COR-L47 (cell line): ENCODE results near the gene CLTCL1.
A peak's percentile ranks its signal among the peaks of the same experiment; 100 is the strongest.

Source experiments
- DNase-seq: peaks from one replicate; lab custom pipeline; 2025; lab: John Stamatoyannopoulos, UW

CLTCL1 gene

DNA sequence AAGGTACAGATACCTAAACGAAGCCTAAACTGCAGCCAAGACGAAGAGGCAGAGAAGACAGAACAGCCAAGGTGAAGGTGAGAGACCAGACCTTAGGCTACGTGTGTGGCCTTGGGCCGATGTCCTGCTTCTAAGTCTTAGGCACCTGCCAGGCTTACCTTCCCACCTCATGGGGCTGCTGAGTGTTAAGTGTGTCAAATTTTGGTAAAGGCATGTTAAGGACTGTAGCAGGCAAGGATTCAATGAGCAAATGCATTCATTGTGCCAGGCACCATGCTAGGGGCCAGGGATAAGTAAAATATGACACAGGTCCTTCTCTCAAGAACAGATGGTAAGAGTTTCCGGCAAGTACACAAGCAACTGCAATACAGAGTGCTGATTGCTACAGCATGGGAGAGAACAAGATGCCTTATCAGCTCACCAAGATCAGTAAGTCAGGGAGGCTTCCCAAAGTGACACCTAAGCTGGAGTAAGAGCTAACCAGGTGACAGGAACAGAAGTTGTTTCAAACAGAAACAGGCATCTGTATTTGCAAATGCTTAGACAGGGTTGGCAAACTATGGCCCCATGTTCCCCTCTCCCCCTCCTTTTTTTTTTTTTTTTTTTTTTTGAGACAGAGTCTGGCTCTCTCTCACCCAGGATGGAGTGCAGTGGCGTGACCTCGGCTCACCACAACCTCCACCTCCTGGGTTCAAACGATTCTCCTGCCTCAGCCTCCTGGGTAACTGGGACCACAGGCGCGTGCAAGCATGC, 46.7 kb downstream of the CLTCL1 start:
- no peak for DNase-seq

DNA sequence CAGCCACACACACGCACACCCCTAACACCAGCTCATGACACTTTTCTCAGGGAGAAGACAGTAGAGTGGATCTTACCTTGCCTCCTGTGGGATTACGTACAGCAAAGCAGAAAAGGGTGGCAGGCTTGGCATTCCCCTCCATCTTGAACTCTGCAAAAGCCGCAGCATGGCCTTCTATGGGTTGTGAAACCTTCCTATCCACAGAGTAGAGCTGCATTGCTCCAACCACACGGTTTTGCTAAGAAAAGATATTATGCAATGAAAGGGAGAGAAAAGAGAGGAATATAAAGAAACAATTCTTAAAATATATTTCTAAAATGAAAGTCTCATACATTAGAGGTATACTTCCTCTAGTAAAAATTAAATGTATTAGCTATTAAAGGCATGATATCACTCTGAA, 48.8 kb downstream of the CLTCL1 start:
- no peak for DNase-seq

DNA sequence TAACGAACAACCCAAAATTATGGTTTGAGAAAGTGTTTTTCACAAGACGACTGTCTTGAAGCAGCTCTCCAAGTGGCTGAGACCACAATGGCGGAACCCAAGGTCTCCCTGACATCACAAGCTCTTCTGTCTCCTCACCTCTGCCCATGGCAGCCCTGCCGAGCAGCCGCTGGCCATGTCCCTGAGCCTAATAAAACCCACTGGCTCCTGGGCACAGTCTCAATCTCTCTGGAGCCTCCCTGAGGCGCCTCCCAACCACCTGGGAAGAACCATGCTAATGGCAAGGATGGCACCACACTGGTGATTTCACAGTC, 50.0 kb downstream of the CLTCL1 start:
- DNase-seq = no peak

DNA sequence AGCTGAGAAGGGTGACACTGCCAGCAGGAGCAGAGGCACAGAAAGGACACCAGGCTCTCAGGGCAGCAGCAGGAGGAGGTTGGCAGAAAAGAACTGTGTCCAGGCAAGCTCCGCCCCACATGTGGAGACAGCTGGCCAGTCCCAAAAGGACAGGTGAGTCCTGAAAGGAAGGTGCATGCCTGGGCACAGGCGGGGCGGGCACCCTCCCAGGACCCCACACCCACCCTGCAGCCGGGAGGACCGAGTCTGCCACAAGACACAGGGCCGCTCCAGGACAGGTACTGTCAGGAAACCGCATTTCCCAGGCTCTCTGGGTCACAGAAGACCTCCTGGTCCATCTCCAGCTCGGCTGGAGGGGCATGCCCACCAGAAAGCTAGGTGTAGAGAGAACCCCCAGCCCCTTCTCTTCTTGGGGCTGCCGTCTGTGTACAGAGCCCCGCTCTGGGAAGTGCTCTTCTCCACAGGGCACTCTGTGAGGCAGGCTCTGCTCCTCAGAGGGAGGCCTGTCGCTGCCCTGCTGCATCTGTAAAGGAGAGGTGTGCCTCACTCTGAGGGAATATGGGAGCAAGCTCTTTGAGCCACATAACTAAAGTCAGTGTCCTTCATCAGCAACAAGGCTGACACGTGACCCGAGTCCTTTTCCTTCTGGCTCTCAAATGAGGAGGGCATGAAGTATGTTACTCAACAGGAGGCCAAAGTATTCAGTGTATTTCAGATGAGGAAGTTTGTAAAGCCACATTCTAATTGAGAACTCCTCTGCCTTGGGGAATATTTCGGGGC, 50.5 kb downstream of the CLTCL1 start:
- DNase-seq = no peak

DNA sequence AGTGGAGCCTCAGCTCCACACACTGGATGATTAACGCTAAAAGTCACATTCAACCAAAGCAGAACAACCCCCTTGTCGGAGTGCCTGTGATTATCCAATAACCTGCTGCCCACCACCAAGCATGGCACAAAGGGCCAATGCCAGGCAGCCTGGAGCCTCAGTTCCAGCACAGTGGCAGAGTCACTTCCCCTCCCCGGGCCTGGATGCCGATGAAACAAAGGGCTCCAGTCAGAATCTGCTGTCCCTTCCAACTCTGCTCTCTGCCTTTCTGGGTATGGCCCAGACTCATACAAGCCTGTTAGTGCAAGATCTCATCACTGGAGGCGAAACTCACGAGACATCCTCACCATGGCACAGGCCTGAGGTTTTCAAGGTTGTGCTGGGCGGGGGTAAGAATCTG, 52.1 kb downstream of the CLTCL1 start:
- no peak for DNase-seq

DNA sequence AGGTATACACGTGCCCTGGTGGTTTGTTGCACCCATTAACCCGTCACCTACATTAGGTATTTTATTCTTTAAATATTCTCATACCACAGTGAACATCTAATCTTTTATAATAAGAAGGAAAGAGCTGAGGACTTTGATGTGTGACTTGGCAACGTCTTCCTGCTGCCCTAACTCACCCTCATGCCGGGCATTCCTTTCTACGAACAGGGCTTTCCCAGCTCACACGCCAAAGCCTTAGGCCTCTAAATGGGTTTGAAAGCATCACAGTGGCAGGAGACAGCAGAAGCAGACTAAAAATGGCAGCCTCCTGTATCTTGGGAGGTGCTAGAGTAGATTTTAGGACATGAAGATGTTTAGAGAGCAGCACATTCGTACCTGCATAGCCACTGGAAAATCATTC, 52.6 kb downstream of the CLTCL1 start:
- DNase-seq = no peak

DNA sequence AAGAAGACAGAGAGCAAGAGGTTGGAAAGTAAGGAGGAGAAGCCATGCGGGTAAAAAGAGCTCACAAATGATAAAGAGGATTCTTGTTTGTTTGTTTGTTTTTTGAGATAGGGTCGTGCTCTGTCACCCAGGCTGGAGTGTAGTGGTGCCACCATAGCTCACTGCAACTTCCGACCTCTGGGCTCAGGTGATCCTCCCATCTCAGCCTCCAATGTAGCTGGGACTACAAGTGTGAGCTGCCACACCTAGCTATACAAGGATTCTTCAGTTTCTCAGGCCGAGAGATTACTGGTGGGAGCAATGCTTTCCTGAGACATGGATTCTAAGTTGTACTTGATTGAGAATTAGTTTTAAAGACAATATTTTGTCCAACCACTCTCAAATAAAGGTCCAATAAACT, 55.6 kb downstream of the CLTCL1 start:
- DNase-seq = no peak

DNA sequence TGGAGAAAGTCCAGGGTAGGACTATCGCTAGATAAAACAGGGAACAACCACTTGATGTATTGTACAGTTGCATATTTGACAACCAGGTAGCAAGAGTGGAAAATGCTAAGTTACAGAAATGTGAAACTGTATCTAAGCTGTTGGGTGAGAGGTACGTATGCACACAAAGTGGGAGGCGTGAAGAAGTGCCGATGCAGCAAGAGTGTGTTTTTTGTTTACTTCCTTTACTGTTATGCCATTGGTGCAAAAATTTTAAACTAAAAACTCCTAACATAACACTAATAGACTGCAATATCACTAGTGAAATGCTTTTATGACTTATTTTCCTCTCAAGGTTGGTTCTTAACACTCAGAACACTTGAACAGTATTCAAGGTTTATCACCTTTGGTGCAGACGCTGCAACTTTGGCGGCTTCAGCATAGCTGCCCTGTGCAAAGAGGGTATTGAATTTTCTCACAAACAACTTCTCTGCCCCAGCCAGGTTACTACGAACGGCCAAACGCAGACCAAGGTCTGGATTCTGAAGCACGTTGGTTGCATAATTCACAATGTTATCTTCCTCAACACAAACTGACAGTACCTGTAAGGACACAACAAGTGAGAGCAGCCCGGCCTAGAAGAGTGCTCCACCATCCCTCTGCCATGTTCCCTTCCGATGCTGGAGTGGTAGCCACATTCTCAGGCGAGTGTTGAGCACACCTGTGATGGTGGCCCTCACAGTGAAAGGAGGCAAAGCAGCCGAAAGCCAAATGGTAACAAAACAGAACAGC, 57.2 kb downstream of the CLTCL1 start:
- no peak for DNase-seq

DNA sequence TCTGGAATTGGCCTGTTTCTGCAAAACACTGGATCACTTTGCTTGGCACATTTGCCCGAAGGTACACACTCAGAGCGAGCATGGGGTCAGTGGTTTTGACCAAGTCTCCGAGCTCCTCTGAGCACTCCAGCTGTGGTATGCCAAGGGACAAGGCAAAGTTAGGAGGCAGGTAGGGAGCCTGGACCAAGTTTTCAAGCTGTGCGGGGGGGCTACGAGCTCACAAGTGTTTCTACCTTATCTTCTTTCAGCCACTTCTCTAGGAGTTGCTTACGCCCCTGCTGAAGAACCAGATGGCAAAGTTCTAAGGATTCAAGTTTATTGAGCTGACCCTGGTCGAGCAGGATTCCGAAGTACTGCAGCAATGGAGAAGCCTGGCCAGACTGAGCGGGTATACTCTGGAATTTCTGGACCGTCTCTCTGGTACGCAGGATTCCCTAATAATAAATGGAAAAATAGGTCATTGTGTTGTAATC, 58.3 kb downstream of the CLTCL1 start:
- DNase-seq = no peak

DNA sequence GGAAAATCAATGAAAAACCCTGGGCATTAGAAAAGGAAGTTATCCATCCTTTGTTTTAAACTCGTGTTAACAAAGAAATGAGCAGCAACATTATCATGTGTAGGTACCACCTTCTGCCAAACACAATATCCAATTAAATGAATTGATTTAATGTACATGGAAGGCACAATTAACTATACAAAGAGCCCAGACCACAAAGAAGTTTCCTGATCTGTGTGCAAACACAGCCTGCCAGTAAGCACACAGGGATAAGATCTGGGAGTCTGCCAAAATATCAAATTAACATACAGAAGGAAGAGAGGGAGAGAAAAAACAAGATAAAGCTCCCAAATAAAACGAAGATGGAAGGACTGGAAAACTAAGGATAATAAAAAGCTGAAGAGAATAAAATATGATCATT, 58.9 kb downstream of the CLTCL1 start:
- DNase-seq = peak; percentile 90

DNA sequence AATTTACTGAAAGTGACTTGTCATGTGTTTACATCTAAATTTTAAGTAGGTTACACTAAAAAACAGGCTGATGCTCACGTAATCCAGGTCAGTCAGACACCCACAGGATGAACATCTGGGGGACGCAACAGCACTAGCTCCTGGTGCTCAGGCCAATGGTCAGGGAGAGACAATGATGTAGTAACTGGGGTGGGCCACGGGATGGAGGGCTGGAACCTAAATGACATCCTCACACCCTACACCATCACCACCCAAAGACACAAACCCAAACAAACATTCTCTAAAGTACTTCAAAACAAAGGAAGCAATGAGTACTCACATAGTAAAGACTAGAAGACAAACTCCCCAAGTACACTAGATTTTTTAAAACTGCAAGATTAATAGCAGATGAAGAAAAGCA, 59.5 kb downstream of the CLTCL1 start:
- peak; percentile 30 for DNase-seq

DNA sequence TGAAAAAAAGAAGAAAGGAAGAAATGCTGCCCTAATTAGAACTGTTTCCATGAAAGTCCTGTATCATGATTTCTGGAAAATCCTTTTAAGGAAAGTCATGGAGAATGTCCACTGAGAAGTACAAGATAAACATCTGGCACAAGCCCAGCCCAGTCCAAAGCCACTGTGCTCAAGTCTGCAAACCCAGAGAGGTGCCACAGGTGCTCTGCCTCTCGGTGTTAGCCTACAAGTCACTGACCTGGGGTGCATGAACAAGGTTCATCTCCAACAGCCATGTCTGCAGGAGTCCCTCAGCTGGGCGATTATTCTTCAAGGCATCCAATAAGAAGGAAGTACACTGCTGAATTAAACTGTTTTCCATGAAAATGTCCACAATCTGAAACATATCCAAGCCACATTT, 61.9 kb downstream of the CLTCL1 start:
- no peak for DNase-seq

DNA sequence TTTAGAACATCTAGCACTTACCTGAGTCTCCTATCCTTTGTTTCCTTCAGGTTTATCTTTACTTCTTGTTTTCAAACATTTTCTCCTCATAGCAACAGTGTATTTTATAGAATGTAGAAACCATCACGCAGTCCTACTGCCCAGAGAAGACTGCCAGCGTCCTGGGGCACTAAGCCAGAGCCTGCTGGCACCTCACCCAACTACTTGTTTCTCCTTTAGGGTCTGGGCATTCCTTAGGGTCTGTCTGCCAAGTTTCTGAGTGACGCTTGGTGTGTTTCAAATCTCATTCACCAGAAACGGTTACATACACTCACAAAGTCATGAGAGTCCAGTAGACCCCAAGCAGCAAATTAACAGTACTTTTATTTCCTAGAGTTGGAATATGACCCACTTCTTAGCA, 63.3 kb downstream of the CLTCL1 start:
- no peak for DNase-seq

DNA sequence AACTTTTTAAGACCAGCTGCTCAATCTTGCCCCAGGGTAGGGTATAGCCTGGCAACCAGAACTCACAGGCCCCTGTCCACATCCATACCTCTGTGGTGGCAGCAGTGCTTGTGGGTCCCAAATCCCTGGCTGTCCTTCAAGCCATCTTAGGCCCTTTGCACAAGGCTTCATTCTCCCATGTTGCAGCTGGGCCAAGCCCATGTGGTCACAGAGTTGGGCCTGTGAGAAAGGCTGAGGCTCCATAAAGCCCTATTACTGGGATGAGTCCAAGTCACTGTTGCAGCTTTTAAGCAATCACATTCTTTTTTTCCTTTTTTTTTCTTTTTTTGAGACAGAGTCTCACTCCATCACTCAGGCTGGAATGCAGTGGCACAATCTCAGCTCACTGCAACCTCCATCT, 65.1 kb downstream of the CLTCL1 start:
- DNase-seq = no peak

DNA sequence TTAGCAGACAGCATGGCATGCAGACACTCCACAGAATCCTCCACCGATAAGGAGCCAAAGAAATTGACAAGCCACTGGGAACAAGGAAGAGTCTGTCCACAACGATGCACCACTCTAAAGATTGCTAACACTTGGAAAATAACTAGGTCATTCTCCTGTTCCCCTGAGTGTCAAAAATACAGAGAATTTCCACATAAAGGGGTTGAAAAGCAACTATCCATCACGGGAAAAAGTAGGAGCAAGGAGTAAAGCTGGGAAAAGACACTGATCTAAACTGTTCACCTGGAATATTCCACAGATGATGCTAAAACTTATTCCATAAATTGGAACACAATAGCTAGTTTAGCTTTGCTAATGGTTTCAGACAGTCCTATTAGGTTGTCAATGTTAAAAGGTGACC, 66.0 kb downstream of the CLTCL1 start:
- no peak for DNase-seq

DNA sequence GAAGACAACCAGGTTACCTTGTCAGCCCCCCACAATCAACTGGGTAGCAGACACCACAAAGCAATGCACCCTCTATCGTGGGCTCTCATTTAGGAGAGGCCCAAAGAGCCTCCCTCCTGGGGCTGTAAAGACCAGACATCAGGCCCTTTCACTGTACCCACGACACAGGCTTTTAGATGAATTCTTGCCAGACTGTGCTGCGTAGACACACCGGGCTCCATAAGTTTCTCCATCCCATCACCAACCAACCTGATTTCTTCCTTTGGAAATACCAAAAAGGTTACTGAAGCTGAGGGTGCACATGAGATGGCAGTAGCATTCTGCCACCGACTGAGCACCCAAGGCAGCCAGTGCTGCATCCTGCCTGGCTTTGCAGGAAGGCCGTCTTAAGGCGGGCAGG, 66.5 kb downstream of the CLTCL1 start:
- no peak for DNase-seq

DNA sequence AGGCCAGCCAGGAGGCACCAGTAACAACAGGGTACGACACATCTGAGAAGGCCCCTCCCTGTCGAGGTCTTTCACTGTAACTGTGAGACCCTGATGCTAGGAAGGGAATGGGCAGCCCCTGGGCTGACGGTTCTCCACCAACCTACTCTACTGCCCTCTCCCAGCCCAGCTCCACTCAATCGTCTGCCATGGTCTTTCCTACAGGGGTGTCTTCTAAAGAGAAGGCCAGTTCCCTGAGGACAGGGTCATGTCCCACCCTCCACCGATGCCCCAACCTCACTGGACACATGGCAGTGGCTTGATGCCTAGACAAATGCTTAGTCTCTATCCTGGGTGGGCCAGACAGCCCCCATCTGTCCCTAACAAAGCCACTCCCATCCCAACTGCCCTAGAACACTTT, 67.0 kb downstream of the CLTCL1 start:
- DNase-seq = no peak

DNA sequence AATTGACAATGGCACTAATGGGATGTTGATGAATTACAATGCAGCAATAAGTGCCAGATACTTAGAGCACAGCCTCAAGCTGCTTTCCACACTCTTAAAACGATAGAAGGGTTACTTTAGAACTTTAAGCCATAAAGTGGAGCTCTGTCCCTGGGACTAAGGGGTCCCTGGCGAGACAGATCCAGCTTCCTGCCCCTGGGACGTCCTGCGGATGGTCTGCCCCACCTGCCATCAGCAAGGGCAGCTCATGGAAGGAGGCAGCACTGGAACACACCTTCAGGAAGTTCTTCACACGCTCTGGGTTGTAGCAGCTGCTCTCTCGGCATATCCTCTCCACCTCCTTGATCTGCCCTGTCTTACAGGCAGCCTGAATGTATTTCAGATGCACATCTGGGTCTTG, 67.9 kb downstream of the CLTCL1 start:
- DNase-seq = no peak

DNA sequence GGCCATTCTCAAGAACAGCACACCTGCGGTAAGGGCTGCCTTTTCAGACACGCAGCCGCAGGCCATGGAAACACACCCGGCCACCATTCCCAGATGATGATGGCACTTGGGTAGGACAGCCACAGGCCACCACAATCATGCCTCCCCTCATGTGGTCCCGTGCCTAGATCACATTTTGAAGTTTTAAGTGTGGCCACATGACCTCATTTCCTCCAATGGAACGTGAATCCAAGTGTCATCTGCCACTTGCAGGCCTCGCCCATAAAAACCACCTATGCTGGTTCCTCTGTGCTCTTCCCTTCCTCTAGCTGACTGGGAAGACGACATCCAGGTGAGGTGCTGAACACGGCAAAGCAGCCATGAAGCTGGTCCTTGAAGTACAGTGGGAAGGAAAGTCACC, 68.4 kb downstream of the CLTCL1 start:
- DNase-seq = no peak

DNA sequence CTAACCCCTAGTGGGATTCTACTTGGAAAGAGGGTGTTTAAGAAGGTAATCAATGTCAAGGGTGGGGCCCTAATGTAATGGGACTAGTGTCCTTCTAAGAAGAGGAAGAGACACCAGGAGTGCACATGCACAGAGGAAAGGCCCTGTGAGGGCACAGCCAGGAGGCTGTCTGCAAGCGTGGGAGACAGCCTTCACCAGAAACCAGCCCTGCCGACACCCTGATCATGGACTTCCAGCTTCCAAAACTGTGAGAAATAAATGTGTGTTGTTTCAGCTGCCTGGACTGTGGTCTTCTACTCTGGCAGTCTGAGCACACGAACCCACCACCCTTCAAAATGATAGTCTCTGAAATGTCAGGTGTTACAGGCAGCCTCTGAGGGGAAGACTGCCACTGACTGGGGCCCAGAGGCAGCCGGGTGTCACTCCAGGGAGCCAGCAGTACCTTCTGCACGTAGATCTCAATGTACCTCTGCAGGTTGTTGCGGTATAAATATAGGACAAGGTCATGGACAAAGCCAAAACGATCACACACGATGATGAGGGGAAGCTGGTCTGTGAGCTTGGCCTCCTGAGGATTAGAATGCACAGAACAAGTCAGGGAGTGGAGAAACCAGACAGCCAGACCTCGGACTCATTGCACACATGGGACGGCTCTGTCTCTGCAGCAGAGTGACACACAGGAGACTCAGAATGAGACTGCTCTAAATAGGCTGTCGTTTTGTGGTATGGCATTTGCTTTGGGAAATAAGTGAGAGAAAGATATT, 69.1 kb downstream of the CLTCL1 start:
- DNase-seq = no peak

DNA sequence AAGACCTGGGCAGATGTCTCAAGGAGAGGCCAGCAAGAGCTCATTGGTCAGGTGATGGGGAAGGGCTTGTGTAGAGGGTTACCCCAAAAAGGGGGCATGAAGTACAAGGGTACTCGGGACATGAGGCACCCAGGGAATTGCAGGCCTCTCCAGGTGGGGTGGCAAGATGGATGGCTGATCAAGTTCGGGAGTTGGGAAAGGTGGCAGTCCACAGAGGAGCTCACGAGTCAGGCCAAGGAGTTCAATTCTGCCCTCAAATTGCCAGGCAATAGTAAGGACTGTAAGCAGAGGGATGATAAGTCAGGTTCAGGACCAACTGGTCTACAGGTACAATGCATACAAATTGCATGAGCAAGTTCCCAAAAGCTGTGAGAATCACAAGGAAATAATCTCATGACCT, 70.7 kb downstream of the CLTCL1 start:
- DNase-seq = no peak

DNA sequence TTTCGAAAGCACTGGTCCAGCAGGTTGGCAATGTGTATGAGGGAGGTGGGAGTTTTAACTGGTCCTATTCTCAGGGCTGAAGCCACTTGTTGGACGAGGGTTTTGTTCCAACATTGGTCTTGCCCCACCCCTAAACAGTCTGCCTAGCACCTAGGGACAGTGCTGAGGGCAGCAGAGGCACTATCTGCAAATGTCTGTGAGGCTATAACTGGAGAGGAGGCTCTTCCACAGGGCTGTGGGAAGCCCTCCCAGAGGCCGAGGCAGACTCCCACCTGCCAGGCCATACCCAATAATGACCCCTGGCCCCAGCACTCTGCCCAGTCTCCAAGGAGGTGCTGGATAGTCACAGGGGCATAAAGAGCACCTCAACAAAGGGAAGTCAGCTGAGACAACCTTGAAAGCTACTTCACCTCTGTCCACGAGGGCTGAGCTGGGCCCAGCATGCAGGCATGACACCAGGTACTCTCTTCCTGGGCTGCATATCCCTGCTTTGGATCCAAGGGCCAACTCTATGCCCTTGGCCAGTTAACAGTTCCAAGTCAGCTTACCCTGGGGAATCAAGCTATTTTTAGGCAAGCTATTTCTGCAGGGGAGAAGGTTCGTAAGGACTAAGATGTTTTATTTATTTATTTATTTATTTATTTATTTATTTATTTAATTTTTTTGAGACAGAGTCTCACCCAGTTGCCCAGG, 72.8 kb downstream of the CLTCL1 start:
- DNase-seq = no peak
